ENCODE data around the gene TRIM34. TPM values are rescaled to one million over a fixed set of nuclear protein-coding genes. Genes with fewer than 3 reads are reported as not detected.

TRIM34 gene
- total and polyA plus RNA-seq, 2 donors (not counting 1 experiment from before 2014, with no cell fraction given): 21.9 to 29.1 TPM

- CTCF ChIA-PET: interaction anchor here (2.4 kb wide), 1 partner anchor 81 kb away, joined by 9 read pairs; the partner anchor contains the start of gene TRIM5
- ATAC-seq (ENCODE audit: low read depth) (no peak), DNase-seq (no peak)
- TF ChIP-seq, protein P1, sequence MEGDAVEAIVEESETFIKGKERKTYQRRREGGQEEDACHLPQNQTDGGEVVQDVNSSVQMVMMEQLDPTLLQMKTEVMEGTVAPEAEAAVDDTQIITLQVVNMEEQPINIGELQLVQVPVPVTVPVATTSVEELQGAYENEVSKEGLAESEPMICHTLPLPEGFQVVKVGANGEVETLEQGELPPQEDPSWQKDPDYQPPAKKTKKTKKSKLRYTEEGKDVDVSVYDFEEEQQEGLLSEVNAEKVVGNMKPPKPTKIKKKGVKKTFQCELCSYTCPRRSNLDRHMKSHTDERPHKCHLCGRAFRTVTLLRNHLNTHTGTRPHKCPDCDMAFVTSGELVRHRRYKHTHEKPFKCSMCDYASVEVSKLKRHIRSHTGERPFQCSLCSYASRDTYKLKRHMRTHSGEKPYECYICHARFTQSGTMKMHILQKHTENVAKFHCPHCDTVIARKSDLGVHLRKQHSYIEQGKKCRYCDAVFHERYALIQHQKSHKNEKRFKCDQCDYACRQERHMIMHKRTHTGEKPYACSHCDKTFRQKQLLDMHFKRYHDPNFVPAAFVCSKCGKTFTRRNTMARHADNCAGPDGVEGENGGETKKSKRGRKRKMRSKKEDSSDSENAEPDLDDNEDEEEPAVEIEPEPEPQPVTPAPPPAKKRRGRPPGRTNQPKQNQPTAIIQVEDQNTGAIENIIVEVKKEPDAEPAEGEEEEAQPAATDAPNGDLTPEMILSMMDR (IDR thresholded peaks at IDR 0.05): no peak
- no peak for TF ChIP-seq EZH2 (IDR thresholded peaks at IDR 0.05; ENCODE audit: borderline replicate concordance, insufficient read depth, low read depth, low read length, poor library complexity, severe bottlenecking)
- peaks cover 0 to 3% (median 0%) of the 10 kb centered on the region in 4 experiments for H3K27me3 ChIP-seq (replicated peaks in 1 of 4; ENCODE audit: control extremely low read depth in 1 of 4, control insufficient read depth in 3 of 4, insufficient read depth in 4 of 4, low read length in 3 of 4)
- H3K27me3 Mint-ChIP-seq: no peaks in the 10 kb centered on the region
- H3K9me3 ChIP-seq (ENCODE audit: control extremely low read depth in 1 of 3, control insufficient read depth in 2 of 3, insufficient read depth in 1 of 3, low read length in 2 of 3): no peaks in the 10 kb centered on the region
- POLR2A ChIA-PET: no interaction called here
- H4K20me1 ChIP-seq (ENCODE audit: control insufficient read depth, insufficient read depth, low read length, poor library complexity, severe bottlenecking): no peaks in the 10 kb centered on the region
- H3K79me2 ChIP-seq (ENCODE audit: control insufficient read depth, insufficient read depth, low read length): no peaks in the 10 kb centered on the region
- H3K9ac ChIP-seq (ENCODE audit: low read length): no peak overlapping the region
- no peak overlapping the region for H3K4me3 ChIP-seq (ENCODE audit: control extremely low read depth in 1 of 5, extremely low read depth in 1 of 5, insufficient read depth in 1 of 5, low read depth in 2 of 5, low read length in 4 of 5)
- no peak overlapping the region for H3K4me2 ChIP-seq (replicated peaks; ENCODE audit: low read depth, low read length, poor library complexity, severe bottlenecking)
- H3K9me3 Mint-ChIP-seq (ENCODE audit: insufficient read depth): no peaks in the 10 kb centered on the region
- H3K27ac Mint-ChIP-seq: no peak overlapping the region
- no peak overlapping the region for H3K27ac ChIP-seq (ENCODE audit: low read length in 2 of 2)
- H3K4me1 Mint-ChIP-seq: peaks cover 3% of the 10 kb centered on the region
- intact Hi-C loops (cut with micrococcal nuclease): loop anchor here (10.0 kb wide), 2 partner anchors 291 to 751 kb away; partner anchors contain the start of gene OR52E5
- 96% methylated on average over 8 of the region's 8 CpGs for WGBS (ENCODE audit: insufficient coverage)
- H3K36me3 ChIP-seq (replicated peaks in 1 of 2; ENCODE audit: control extremely low read depth in 1 of 2, control insufficient read depth in 1 of 2, extremely low read depth in 1 of 2, insufficient read depth in 2 of 2, low read length in 1 of 2): no peaks in the 10 kb centered on the region
- H2AFZ ChIP-seq (ENCODE audit: insufficient read depth, low read depth, low read length, poor library complexity, severe bottlenecking): no peak overlapping the region
- H3K4me1 ChIP-seq (ENCODE audit: control insufficient read depth in 2 of 2, insufficient read depth in 2 of 2, low read length in 2 of 2): no peaks in the 10 kb centered on the region
- H3K4me3 Mint-ChIP-seq: no peak overlapping the region
These were observed 21.5 kb upstream of the TRIM34 start for GRCh38 chr11:5603326-5603725.

GRCh38 chr11:5604896-5605295 is 19.9 kb upstream of the TRIM34 start:
- H2AFZ ChIP-seq (ENCODE audit: insufficient read depth, low read depth, low read length, poor library complexity, severe bottlenecking): no peak overlapping the region
- H3K4me3 Mint-ChIP-seq: no peak overlapping the region
- ATAC-seq (ENCODE audit: low read depth): no peak
- no peaks in the 10 kb centered on the region for H3K9me3 Mint-ChIP-seq (ENCODE audit: insufficient read depth)
- H3K4me1 ChIP-seq (ENCODE audit: control insufficient read depth in 2 of 2, insufficient read depth in 2 of 2, low read length in 2 of 2): no peaks in the 10 kb centered on the region
- WGBS (ENCODE audit: insufficient coverage): 84% methylated on average over 2 of the region's 4 CpGs
- no peak overlapping the region for H3K27ac ChIP-seq (ENCODE audit: low read length in 2 of 2)
- POLR2A ChIA-PET: no interaction called here
- H3K4me1 Mint-ChIP-seq: peaks cover 1% of the 10 kb centered on the region
- H3K27me3 Mint-ChIP-seq: no peaks in the 10 kb centered on the region
- no peaks in the 10 kb centered on the region for H3K36me3 ChIP-seq (replicated peaks in 1 of 2; ENCODE audit: control extremely low read depth in 1 of 2, control insufficient read depth in 1 of 2, extremely low read depth in 1 of 2, insufficient read depth in 2 of 2, low read length in 1 of 2)
- no peaks in the 10 kb centered on the region for H3K79me2 ChIP-seq (ENCODE audit: control insufficient read depth, insufficient read depth, low read length)
- no peaks in the 10 kb centered on the region for H3K27me3 ChIP-seq (replicated peaks in 1 of 4; ENCODE audit: control extremely low read depth in 1 of 4, control insufficient read depth in 3 of 4, insufficient read depth in 4 of 4, low read length in 3 of 4)
- H3K9me3 ChIP-seq (ENCODE audit: control extremely low read depth in 1 of 3, control insufficient read depth in 2 of 3, insufficient read depth in 1 of 3, low read length in 2 of 3): no peaks in the 10 kb centered on the region
- intact Hi-C loops (cut with micrococcal nuclease): loop anchor here (10.0 kb wide), 2 partner anchors 290 to 750 kb away; partner anchors contain the start of gene OR52E5
- no peak overlapping the region for H3K4me3 ChIP-seq (ENCODE audit: control extremely low read depth in 1 of 5, extremely low read depth in 1 of 5, insufficient read depth in 1 of 5, low read depth in 2 of 5, low read length in 4 of 5)
- TF ChIP-seq, protein P1 (IDR thresholded peaks at IDR 0.05): no peak
- H3K27ac Mint-ChIP-seq: no peak overlapping the region
- H3K9ac ChIP-seq (ENCODE audit: low read length): no peak overlapping the region
- H4K20me1 ChIP-seq (ENCODE audit: control insufficient read depth, insufficient read depth, low read length, poor library complexity, severe bottlenecking): no peaks in the 10 kb centered on the region
- no peak overlapping the region for H3K4me2 ChIP-seq (replicated peaks; ENCODE audit: low read depth, low read length, poor library complexity, severe bottlenecking)
- DNase-seq: no peak
- CTCF ChIA-PET: interaction anchor here (0.6 kb wide), 1 partner anchor 12 kb away, joined by 3 read pairs; no protein-coding TSS in a partner anchor
